SH-SY5Y (cell line): ENCODE data around the gene MANF.

ENCODE experiments used
- GATA2 ChIP-seq: IDR thresholded peaks from 2 replicates; pipeline ENCODE4 v1.6.1; 2011; ENCODE audit warnings: mild to moderate bottlenecking, low read depth, low read length
- GATA3 ChIP-seq: IDR thresholded peaks from 2 replicates; pipeline ENCODE4 v1.6.1; 2011; ENCODE audit warnings: low read depth, mild to moderate bottlenecking, low read length, moderate library complexity

- TF ChIP-seq GATA2 (peak; percentile 22; the same call in 1 of the 2 replicates), GATA3 (no peak)
Observed at GRCh38 chr3:51384055-51384725, 901 bp upstream of the MANF start.
